OCI-LY1 (cell line): ENCODE measurements around the gene ZNF862.

Experiments used
- CTCF ChIP-seq: fragments of 200-600 bp; sonication (generic), shearing (Covaris generic); IDR thresholded peaks from 2 replicates; pipeline ENCODE4 v1.5.1; 2017; ENCODE audit warnings: mild to moderate bottlenecking, antibody characterized with exemption, low read length, moderate library complexity, mixed read lengths
- EZH2 ChIP-seq: fragments of 200-600 bp; sonication (generic), shearing (Covaris generic); IDR thresholded peaks from 2 replicates; pipeline ENCODE4 v1.8.0; 2017; ENCODE audit warnings: borderline replicate concordance, mixed run types, mild to moderate bottlenecking, antibody characterized with exemption, low read length, moderate library complexity, mixed read lengths

GRCh38 chr7:149834601-149835000 is 3.6 kb upstream of the ZNF862 start:
- no peak for TF ChIP-seq CTCF
- no peak for TF ChIP-seq EZH2
